ENCODE measurements around the gene TYK2.

Gene TYK2

GRCh38 chr19:10320602-10321416 is 59.6 kb downstream of the TYK2 start:
- Histone ChIP-seq H2BK120ac (ENCODE audit: low read depth, low read length) (no peak overlapping the region), H3K27me3 (ENCODE audit: insufficient read depth, low read length, poor library complexity) (no peaks in the 10 kb centered on the region), H3K27ac (ENCODE audit: low read depth, low read length) (no peak overlapping the region), H3K4me3 (ENCODE audit: low read length) (no peak overlapping the region), H3K4ac (ENCODE audit: low read depth, low read length) (no peak overlapping the region), H3K36me3 (ENCODE audit: control insufficient read depth, insufficient read depth, low read length) (peaks cover 13% of the 10 kb centered on the region), H3K18ac (ENCODE audit: low read length) (no peak overlapping the region), H3K23ac (ENCODE audit: low read length) (no peak overlapping the region), H3K9ac (ENCODE audit: low read length) (no peak overlapping the region), H3K4me2 (ENCODE audit: low read length) (no peak overlapping the region), H4K8ac (ENCODE audit: low read depth, low read length) (no peak overlapping the region), H3K56ac (ENCODE audit: low read length) (no peak overlapping the region), H2BK15ac (replicated peaks; ENCODE audit: low read depth) (no peak overlapping the region), H2AK5ac (ENCODE audit: low read length) (no peak overlapping the region), H3K79me1 (ENCODE audit: low read length) (no peaks in the 10 kb centered on the region), H3K79me2 (ENCODE audit: control insufficient read depth, insufficient read depth, low read length) (no peaks in the 10 kb centered on the region), H2BK5ac (ENCODE audit: low read length) (no peak overlapping the region), H4K5ac (ENCODE audit: low read length) (no peak overlapping the region), H3K4me1 (ENCODE audit: control insufficient read depth, low read depth, low read length) (no peaks in the 10 kb centered on the region)
- DNase-seq = no peak
- WGBS (ENCODE audit: extremely low coverage, insufficient coverage, low lambda C conversion rate) = no CpG with 5 or more reads among the region's 32 CpGs

GRCh38 chr19:10318807-10319682 is 61.3 kb downstream of the TYK2 start:
- Histone ChIP-seq H3K4me2 (ENCODE audit: low read length) (no peak overlapping the region), H3K79me2 (ENCODE audit: control insufficient read depth, insufficient read depth, low read length) (no peaks in the 10 kb centered on the region), H3K4me1 (ENCODE audit: control insufficient read depth, low read depth, low read length) (no peaks in the 10 kb centered on the region), H3K27ac (ENCODE audit: low read depth, low read length) (no peak overlapping the region), H3K18ac (ENCODE audit: low read length) (no peak overlapping the region), H3K9ac (ENCODE audit: low read length) (no peak overlapping the region), H3K56ac (ENCODE audit: low read length) (no peak overlapping the region), H3K36me3 (ENCODE audit: control insufficient read depth, insufficient read depth, low read length) (peaks cover 11% of the 10 kb centered on the region), H3K79me1 (ENCODE audit: low read length) (no peaks in the 10 kb centered on the region), H4K8ac (ENCODE audit: low read depth, low read length) (no peak overlapping the region), H2BK5ac (ENCODE audit: low read length) (no peak overlapping the region), H4K5ac (ENCODE audit: low read length) (no peak overlapping the region), H3K4ac (ENCODE audit: low read depth, low read length) (no peak overlapping the region), H2BK15ac (replicated peaks; ENCODE audit: low read depth) (no peak overlapping the region), H2BK120ac (ENCODE audit: low read depth, low read length) (no peak overlapping the region), H3K23ac (ENCODE audit: low read length) (no peak overlapping the region), H2AK5ac (ENCODE audit: low read length) (no peak overlapping the region), H3K4me3 (ENCODE audit: low read length) (no peak overlapping the region), H3K27me3 (ENCODE audit: insufficient read depth, low read length, poor library complexity) (no peaks in the 10 kb centered on the region)
- WGBS (ENCODE audit: extremely low coverage, insufficient coverage, low lambda C conversion rate) = no CpG with 5 or more reads among the region's 13 CpGs
- no peak for DNase-seq

- DNase-seq = no peak
- H3K36me3 ChIP-seq (ENCODE audit: control insufficient read depth, insufficient read depth, low read length) = peaks cover 11% of the 10 kb centered on the region
- WGBS (ENCODE audit: extremely low coverage, insufficient coverage, low lambda C conversion rate) = no CpG with 5 or more reads among the region's 15 CpGs
Measured at GRCh38 chr19:10317857-10318462, 62.4 kb downstream of the TYK2 start.

GRCh38 chr19:10317045-10317856 is 63.1 kb downstream of the TYK2 start:
- Histone ChIP-seq H2BK120ac (ENCODE audit: low read depth, low read length) (no peak overlapping the region), H3K4me1 (ENCODE audit: control insufficient read depth, low read depth, low read length) (no peaks in the 10 kb centered on the region), H3K27ac (ENCODE audit: low read depth, low read length) (no peak overlapping the region), H3K23ac (ENCODE audit: low read length) (no peak overlapping the region), H3K27me3 (ENCODE audit: insufficient read depth, low read length, poor library complexity) (no peaks in the 10 kb centered on the region), H4K5ac (ENCODE audit: low read length) (no peak overlapping the region), H2BK15ac (replicated peaks; ENCODE audit: low read depth) (no peak overlapping the region), H2AK5ac (ENCODE audit: low read length) (no peak overlapping the region), H4K8ac (ENCODE audit: low read depth, low read length) (no peak overlapping the region), H3K9ac (ENCODE audit: low read length) (no peak overlapping the region), H3K56ac (ENCODE audit: low read length) (no peak overlapping the region), H3K4me3 (ENCODE audit: low read length) (no peak overlapping the region), H2BK5ac (ENCODE audit: low read length) (no peak overlapping the region), H3K79me2 (ENCODE audit: control insufficient read depth, insufficient read depth, low read length) (no peaks in the 10 kb centered on the region), H3K18ac (ENCODE audit: low read length) (no peak overlapping the region), H3K4me2 (ENCODE audit: low read length) (no peak overlapping the region), H3K36me3 (ENCODE audit: control insufficient read depth, insufficient read depth, low read length) (peaks cover 11% of the 10 kb centered on the region), H3K79me1 (ENCODE audit: low read length) (no peaks in the 10 kb centered on the region), H3K4ac (ENCODE audit: low read depth, low read length) (no peak overlapping the region)
- DNase-seq = no peak
- no CpG with 5 or more reads among the region's 29 CpGs for WGBS (ENCODE audit: extremely low coverage, insufficient coverage, low lambda C conversion rate)

More at GRCh38 chr19:10317857-10318462, 62.4 kb downstream of the TYK2 start:
- H3K9ac ChIP-seq (ENCODE audit: low read length) = no peak overlapping the region
- H3K4me1 ChIP-seq (ENCODE audit: control insufficient read depth, low read depth, low read length) = no peaks in the 10 kb centered on the region
- no peaks in the 10 kb centered on the region for H3K79me1 ChIP-seq (ENCODE audit: low read length)
- H2BK120ac ChIP-seq (ENCODE audit: low read depth, low read length) = no peak overlapping the region
- no peak overlapping the region for H3K4ac ChIP-seq (ENCODE audit: low read depth, low read length)
- no peak overlapping the region for H2AK5ac ChIP-seq (ENCODE audit: low read length)
- H2BK15ac ChIP-seq (replicated peaks; ENCODE audit: low read depth) = no peak overlapping the region
- H3K4me2 ChIP-seq (ENCODE audit: low read length) = no peak overlapping the region
- no peak overlapping the region for H4K8ac ChIP-seq (ENCODE audit: low read depth, low read length)
- no peak overlapping the region for H3K56ac ChIP-seq (ENCODE audit: low read length)
- H3K27me3 ChIP-seq (ENCODE audit: insufficient read depth, low read length, poor library complexity) = no peaks in the 10 kb centered on the region
- H3K4me3 ChIP-seq (ENCODE audit: low read length) = no peak overlapping the region
- no peak overlapping the region for H3K23ac ChIP-seq (ENCODE audit: low read length)
- no peak overlapping the region for H3K18ac ChIP-seq (ENCODE audit: low read length)
- no peak overlapping the region for H2BK5ac ChIP-seq (ENCODE audit: low read length)
- H3K79me2 ChIP-seq (ENCODE audit: control insufficient read depth, insufficient read depth, low read length) = no peaks in the 10 kb centered on the region
- no peak overlapping the region for H4K5ac ChIP-seq (ENCODE audit: low read length)
- H3K27ac ChIP-seq (ENCODE audit: low read depth, low read length) = no peak overlapping the region

GRCh38 chr19:10316229-10317044 is 63.9 kb downstream of the TYK2 start:
- no peak for DNase-seq
- Histone ChIP-seq H3K4ac (ENCODE audit: low read depth, low read length) (no peak overlapping the region), H3K23ac (ENCODE audit: low read length) (no peak overlapping the region), H3K4me3 (ENCODE audit: low read length) (no peak overlapping the region), H2AK5ac (ENCODE audit: low read length) (no peak overlapping the region), H3K56ac (ENCODE audit: low read length) (peak overlapping the region; percentile 57), H3K4me1 (ENCODE audit: control insufficient read depth, low read depth, low read length) (no peaks in the 10 kb centered on the region), H3K79me1 (ENCODE audit: low read length) (no peaks in the 10 kb centered on the region), H3K27ac (ENCODE audit: low read depth, low read length) (no peak overlapping the region), H4K5ac (ENCODE audit: low read length) (no peak overlapping the region), H3K27me3 (ENCODE audit: insufficient read depth, low read length, poor library complexity) (no peaks in the 10 kb centered on the region), H3K18ac (ENCODE audit: low read length) (no peak overlapping the region), H3K79me2 (ENCODE audit: control insufficient read depth, insufficient read depth, low read length) (no peaks in the 10 kb centered on the region), H3K4me2 (ENCODE audit: low read length) (no peak overlapping the region), H3K36me3 (ENCODE audit: control insufficient read depth, insufficient read depth, low read length) (peaks cover 6% of the 10 kb centered on the region), H3K9ac (ENCODE audit: low read length) (peak overlapping the region; percentile 55), H4K8ac (ENCODE audit: low read depth, low read length) (no peak overlapping the region), H2BK5ac (ENCODE audit: low read length) (no peak overlapping the region), H2BK15ac (replicated peaks; ENCODE audit: low read depth) (no peak overlapping the region), H2BK120ac (ENCODE audit: low read depth, low read length) (no peak overlapping the region)
- WGBS (ENCODE audit: extremely low coverage, insufficient coverage, low lambda C conversion rate) = no CpG with 5 or more reads among the region's 19 CpGs
